SH-SY5Y (cell line): ENCODE data around the gene SLC38A6.

Experiments used
- GATA2 ChIP-seq: IDR thresholded peaks from 2 replicates; pipeline ENCODE4 v1.6.1; 2011; ENCODE audit warnings: mild to moderate bottlenecking, low read depth, low read length
- GATA3 ChIP-seq: IDR thresholded peaks from 2 replicates; pipeline ENCODE4 v1.6.1; 2011; ENCODE audit warnings: low read depth, mild to moderate bottlenecking, low read length, moderate library complexity

GRCh38 chr14:61047021-61047420 is 66.0 kb downstream of the SLC38A6 start:
- TF ChIP-seq GATA2 = no peak
- TF ChIP-seq GATA3 = no peak
